HG02678 (cell line): ENCODE data around the gene RNFT1.
A peak's percentile ranks its signal among the peaks of the same experiment; 100 is the strongest.
"Not testable (repeated sequence)": the region's sequence is repeated elsewhere in the genome, so short reads cannot be mapped to it uniquely, and the experiment has no call there.

Experiments used
- ATAC-seq: cut with Tn5 transposase; IDR thresholded peaks from one replicate; pipeline ENCODE4 v1.9.1; 2021; ENCODE audit warnings: mild to moderate bottlenecking, moderate library complexity; ENCODE audit not compliant: unreplicated experiment

Gene RNFT1, protein sequence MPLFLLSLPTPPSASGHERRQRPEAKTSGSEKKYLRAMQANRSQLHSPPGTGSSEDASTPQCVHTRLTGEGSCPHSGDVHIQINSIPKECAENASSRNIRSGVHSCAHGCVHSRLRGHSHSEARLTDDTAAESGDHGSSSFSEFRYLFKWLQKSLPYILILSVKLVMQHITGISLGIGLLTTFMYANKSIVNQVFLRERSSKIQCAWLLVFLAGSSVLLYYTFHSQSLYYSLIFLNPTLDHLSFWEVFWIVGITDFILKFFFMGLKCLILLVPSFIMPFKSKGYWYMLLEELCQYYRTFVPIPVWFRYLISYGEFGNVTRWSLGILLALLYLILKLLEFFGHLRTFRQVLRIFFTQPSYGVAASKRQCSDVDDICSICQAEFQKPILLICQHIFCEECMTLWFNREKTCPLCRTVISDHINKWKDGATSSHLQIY

DNA sequence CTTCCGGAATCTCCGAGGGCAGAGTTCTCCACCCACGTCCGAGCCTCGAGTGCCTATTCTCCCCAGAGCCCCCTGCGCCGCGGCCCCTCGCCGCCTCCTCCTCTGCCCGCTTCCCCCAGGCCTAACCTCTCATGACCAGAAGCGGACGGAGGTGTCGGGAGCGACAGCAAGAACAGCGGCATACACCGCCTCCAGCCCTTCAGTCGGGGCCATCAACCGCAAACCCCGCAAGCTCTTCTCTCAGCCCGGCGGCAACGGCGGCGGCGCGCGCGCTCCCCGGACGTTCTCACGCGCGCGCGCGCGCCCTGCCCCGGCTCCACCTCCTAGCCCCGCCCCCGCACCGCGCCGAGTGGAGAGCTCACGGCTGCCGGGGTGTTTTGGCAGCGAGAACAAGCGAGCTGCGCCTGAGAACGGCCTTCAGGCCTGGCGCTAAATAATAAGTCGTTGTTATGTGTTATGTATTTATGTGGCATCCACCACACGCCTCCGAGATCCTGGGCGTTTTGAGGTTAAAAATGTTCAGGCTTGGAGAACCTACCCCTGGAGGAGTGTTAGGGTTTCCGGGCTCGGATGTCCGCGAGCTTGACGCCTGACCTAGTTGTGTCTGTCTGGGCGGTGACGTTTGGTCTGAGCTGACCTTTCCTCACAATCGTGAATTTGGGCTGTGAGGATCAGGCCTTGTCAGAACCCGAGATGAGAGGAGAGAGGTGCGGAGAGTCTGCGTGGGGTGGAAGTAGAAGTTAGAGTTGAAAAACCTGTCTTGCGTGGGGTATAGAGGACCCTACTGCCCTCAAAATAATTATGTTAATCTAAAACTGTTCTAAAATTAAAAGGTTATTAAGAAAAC lies at the start of gene RNFT1:
Gene RNFT1 (minus strand): TSS at position 259 of the 847 bp plus-strand sequence. CDS start 77 bp downstream, at position 182.
- ATAC-seq = peak; percentile 84

DNA sequence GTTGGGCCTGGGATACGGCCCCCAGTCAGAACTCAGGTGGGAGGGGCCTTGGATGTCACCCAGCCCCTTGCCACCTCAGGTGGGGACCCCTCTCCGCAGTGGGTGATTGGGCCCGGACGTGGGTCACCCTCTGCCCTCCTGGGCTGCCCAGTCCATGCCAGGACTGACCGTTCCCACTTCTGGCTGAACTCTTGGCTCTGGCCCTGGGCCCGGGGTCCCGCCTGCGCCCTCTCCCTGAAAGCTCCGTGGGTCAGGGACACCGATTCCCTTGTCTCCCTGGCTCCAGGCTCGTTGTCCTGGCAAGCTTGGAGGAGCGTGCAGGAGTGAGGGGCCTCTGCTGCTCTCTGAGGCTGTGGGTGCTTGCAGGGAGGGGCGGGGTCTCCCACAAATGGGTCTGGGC lies 44.8 kb upstream of the RNFT1 start:
- not testable (repeated sequence) for ATAC-seq

- ATAC-seq = not testable (repeated sequence)
Measured at GRCh38 chr17:60008377-60008776, 43.8 kb upstream of the RNFT1 start.

DNA sequence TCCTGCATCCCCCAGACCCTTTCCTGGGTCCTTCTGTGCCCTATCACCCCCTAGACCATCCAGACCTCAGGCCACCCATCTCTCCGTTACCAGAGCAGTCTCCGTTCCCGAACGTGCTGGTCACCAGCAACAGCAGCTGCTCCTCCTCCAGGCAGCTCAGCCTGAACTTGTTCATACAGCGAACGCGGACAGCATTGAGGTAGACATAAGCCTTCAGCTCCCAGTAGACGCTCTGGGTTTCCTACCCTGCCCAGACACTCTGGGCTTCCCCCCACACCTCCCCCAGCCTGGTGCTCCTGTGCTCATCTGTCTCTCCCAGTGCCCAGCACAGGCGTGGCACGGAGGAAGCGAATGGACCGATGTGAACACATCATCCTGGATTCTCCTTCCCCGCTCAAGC lies 41.6 kb upstream of the RNFT1 start:
- ATAC-seq = no peak

DNA sequence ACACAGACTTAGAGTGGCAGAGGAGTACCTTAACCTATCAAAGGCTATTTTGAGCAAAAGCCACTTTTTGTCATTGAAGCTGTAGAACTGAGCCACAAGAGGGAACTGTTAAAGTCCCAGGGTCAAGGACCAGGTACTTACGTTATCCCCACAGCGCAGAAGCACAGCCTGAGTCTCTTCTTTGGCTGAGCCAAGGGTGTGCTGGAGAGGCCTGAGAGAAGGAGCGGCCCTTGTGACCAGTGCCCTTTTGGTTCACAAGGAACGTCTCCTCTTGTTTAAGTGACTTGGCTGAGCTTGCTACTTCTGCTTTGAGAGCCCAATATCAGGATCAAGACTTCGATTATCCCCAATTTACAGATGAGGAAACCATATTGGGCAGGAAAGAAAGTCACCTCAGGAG lies 40.0 kb upstream of the RNFT1 start:
- ATAC-seq = not testable (repeated sequence)

DNA sequence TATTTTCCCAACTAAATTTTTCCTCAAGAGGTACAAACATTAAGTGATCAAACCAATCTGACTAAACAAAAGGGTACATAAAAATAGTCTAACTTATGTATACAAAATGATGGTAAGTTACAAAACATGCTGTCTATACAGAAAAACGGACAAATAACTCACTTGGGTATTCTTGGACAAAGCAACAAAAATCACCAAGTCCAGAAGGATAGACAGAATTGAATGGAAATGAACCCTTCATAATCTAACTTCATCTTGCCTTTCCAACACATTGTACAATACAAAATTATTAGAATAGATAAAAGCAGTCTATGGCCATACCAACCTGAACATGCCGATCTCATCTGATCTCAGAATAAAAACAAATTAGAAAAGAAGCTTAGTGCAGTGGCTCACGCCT lies 37.9 kb upstream of the RNFT1 start:
- not testable (repeated sequence) for ATAC-seq

DNA sequence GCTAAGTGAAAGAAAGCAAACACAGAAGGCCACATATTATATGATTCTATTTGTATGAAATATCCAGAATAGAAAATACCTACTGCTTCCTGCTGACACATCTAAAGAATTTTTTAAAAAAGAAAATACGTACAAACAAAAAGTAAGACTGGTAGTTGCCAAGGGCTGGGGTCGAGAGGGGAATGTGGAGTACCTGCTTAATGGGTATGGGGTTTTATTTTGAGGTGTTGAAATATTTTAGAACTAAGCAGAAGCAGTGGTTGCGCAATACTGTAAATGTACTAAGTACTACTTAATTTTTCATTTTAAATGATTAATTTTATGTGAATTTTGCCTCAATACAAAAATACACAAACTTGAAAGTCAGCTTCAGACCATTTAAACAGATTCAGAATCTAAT lies 32.1 kb upstream of the RNFT1 start:
- ATAC-seq = not testable (repeated sequence)

GRCh38 chr17:59975166-59975565 lies 10.6 kb upstream of the RNFT1 start:
- not testable (repeated sequence) for ATAC-seq

- ATAC-seq = not testable (repeated sequence)
Measured at GRCh38 chr17:59973483-59973882, 8.9 kb upstream of the RNFT1 start.

GRCh38 chr17:59972778-59973177 lies 8.2 kb upstream of the RNFT1 start:
- no peak for ATAC-seq

DNA sequence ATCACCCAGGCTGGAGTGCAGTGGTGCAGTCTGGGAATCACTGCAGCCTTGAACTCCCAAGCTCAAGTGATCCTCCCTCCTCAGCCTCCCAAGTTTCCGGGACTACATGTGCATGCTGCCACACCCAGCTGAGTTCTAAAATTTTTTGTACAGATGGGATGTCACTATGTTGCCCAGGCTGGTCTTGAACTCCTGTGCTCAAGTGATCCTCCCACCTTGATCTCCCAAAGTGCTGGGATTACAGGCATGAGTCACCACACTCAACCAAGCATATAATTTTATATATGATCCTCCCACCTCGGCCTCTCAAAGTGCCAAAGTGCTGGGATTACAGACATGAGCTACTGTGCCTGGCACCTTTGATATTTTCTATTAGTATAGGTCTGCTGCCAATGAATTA lies 7.2 kb upstream of the RNFT1 start:
- not testable (repeated sequence) for ATAC-seq

- ATAC-seq = peak; percentile 37
Measured at GRCh38 chr17:59963738-59964481, 630 bp downstream of the RNFT1 start.

DNA sequence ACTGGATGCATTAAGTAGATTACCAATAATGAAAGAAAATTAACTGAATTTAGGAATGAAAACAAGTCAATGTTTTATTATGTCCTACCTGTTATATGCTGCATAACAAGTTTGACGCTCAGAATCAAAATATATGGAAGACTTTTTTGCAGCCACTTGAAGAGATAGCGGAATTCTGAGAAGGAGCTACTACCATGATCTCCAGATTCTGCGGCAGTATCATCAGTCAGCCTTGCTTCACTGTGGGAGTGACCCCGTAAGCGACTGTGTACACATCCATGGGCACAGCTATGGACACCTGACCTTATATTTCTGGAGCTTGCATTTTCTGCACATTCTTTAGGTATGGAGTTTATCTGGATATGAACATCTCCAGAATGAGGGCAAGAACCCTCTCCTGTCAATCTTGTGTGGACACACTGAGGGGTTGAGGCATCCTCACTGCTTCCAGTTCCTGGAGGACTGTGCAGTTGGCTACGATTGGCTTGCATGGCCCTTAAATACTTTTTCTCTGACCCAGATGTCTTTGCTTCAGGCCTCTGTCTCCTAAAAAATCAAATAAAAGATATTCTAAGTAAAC lies 1.7 kb downstream of the RNFT1 start:
- ATAC-seq = no peak

GRCh38 chr17:59959574-59959973 lies 5.0 kb downstream of the RNFT1 start:
- ATAC-seq = not testable (repeated sequence)

DNA sequence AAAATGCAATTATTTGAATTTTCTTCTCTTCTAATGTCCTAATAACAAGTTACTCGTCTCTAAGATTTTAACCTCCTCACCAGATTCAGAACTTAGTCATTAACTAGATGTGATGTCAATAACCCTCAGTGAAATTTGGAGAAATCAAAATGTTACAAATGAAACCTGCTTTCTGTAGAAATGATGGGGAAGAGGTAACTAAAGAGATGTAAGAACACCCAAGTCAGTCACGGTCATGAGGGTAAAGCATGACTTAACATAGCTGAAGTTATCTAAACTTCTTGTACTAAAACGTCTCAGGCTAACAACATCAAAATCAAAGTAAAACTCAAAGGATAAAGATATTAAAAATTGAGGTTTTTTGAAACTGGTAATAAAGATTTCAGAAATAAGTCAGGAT lies 9.7 kb downstream of the RNFT1 start:
- ATAC-seq = no peak

GRCh38 chr17:59950049-59950448 lies 14.5 kb downstream of the RNFT1 start:
- no peak for ATAC-seq

GRCh38 chr17:59947310-59947709 lies 17.2 kb downstream of the RNFT1 start:
- not testable (repeated sequence) for ATAC-seq

DNA sequence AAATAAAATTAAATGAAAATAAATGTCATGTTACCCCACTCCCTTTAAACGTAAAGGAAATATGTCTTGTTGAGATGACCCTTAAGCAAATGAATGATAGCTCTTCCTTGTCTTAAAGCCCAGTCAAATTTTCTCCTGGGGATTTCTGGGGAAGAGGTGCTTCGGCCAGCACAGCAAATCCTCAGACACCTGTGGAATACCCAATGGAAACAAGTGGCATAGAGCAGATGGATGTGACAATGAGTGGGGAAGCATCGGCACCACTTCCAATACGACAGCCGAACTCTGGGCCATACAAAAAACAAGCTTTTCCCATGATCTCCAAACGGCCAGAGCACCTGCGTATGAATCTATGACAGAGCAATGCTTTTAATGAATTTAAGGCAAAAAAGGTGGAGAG lies 18.1 kb downstream of the RNFT1 start:
- ATAC-seq = not testable (repeated sequence)

- no peak for ATAC-seq
Measured at GRCh38 chr17:59941131-59941530, 23.4 kb downstream of the RNFT1 start.

- ATAC-seq = not testable (repeated sequence)
Measured at GRCh38 chr17:59940697-59941096, 23.8 kb downstream of the RNFT1 start.

- ATAC-seq = not testable (repeated sequence)
Measured at GRCh38 chr17:59933317-59933716, 31.2 kb downstream of the RNFT1 start.
